ENCODE data around the gene DCDC2C. TPM values are rescaled to one million over a fixed set of nuclear protein-coding genes. Genes with fewer than 3 reads are reported as not detected.
A peak's percentile ranks its signal among the peaks of the same experiment; 100 is the strongest.

Gene DCDC2C
- polyA plus RNA-seq, 4 donors = 0.32 to 2.6 (median 0.99) TPM

DNA sequence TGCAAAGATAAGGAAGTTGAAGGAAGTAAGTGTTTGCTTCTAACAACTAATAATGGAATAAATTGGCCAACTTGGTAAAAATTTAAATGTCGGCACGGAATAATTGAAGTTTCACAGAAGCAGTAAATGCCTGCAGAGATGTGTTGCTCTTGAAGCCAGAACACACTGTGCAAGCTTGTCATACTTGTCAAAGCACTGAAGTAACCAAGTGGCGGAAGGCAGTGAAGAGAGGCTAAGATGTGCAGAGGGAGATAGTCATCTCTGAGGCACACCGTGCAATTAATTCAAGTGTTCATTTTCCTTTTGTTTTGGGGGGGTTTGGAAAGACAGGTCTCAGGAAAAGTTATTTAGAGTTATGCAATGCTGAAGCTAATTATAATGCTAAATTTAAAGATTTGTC lies 5.2 kb downstream of the DCDC2C start:
- no peak for DNase-seq (ENCODE audit: low read depth in 4 of 4, low spot score in 3 of 4)

- no peak for DNase-seq (ENCODE audit: low read depth in 4 of 4, low spot score in 3 of 4)
Measured at GRCh38 chr2:3709225-3709624, 5.8 kb downstream of the DCDC2C start.

DNA sequence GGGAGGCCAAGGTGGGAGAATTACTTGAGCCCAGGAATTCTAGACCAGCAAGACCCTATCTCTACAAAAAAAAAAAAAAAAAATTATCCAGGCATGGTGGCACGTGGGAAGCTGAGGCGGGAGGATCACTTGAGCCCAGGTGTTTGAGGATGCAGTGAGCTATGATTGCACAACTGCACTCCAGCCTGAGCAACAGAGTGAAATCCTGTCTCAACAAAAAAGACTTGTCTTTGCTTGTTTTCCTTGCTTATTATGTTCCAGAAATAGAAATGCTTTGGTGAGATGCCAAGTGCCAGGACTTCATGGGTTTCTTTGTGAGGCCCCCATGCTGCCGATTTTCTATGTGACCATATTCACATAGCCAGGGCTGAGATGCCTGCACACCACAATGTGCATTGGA lies 9.0 kb downstream of the DCDC2C start:
- no peak for DNase-seq (ENCODE audit: low read depth in 4 of 4, low spot score in 3 of 4)

DNA sequence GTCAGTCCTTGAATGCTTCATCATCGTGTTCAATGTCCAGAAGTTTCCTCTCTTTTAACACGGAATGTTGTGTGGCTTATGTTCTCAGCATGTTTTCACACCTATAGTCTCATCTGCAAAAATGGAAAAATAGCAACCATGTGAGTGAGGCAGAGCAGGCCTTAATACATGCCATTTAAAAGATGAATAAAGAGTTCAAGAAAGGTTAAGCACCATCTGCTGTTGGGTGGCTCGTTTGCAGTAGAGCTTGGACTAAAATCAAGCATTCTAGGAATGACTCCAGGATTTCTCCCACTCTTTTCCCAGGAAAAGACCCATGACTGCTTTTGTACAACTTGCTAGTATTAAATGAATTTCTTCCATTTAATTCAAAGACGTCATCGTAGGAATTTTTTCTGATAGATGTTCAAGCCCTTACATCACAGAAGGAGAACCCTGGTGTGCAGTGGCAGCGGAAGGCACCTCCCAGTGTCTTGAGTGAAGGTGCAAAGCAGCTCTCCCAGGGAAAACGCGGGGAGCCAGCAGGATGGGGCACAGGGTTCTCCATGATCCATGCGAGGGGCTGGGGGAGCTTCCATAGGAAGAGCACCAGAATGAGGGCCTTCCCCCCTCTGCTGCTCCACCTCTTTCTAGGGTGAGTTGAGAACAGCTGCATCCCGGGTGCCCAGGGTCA lies 9.6 kb downstream of the DCDC2C start:
- DNase-seq (ENCODE audit: low read depth in 4 of 4, low spot score in 3 of 4) = no peak

GRCh38 chr2:3718679-3719078 lies 15.3 kb downstream of the DCDC2C start:
- no peak for DNase-seq (ENCODE audit: low read depth in 4 of 4, low spot score in 3 of 4)

- DNase-seq (ENCODE audit: low read depth in 4 of 4, low spot score in 3 of 4) = no peak
Measured at GRCh38 chr2:3725002-3725401, 21.6 kb downstream of the DCDC2C start.

GRCh38 chr2:3725458-3726250 lies 22.3 kb downstream of the DCDC2C start:
- DNase-seq (ENCODE audit: low read depth in 4 of 4, low spot score in 3 of 4) = no peak

DNA sequence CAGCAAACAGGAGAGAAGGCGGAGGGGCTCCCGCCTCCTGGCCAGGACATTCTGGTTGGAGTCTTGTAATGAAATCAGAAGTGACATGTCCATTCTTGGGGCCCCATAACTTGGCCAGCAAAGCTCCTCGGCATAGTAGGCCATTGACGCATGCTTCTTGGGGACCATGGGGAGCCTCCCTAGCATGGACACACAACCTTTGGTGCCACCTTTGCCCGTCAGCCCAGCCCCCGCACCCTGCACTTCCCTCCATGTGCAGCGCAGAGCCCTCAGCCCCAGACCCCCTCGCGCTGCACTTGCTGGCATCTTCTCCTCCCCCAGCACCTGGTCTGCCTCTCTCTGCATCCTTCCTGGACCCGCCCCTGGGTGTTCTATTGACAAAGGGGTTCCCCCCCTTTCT lies 23.1 kb downstream of the DCDC2C start:
- DNase-seq (ENCODE audit: low read depth in 4 of 4, low spot score in 3 of 4) = no peak

- DNase-seq (ENCODE audit: low read depth in 4 of 4, low spot score in 3 of 4) = no peak
Measured at GRCh38 chr2:3727397-3728045, 24.1 kb downstream of the DCDC2C start.

DNA sequence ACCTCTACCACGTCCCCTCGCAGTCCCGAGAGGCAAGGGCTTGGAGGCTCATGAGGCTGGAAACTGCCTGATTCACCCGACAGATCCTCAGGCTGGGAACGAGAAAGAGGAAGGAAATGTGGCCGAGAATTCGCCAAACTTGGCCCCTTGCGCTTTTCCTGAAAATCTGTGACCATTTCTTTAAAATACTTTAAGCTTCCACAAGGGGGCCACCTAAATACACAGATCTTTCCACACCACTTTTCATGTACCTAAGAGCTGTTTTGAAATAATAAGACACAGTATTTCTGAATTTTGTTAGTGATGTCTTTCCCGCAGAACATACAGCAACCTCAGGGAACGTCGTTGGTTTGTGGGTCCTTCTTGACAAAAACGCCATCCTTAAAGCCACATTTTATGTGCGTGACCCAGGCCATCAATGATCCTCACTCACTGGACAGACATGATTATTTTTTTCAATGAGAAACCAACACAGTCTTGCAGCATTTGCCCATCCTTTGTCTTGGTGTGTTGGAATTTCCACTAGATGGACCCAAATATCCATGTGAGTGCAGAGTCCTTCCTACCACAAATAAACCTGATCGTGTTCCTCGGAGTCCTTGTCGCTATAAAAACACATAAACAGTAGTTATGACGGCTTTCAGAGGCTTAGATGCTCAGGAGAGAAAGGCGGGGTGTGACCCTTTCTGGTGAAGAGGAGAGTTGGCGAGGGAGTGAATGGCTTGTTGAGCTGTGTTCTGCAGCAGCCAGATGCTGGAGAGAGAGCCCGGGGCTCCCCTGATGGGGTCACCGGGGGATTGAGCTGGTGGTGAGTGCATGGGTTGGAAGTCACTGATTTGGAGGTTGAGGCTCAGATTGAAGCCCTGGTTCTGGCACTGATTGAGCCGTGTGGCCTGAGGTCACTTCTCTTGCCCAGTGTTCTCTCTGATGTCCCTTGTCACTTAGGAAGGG lies 25.0 kb downstream of the DCDC2C start:
- peak in 3 of 4 donors; percentile 34 to 66 (median 58) for DNase-seq (ENCODE audit: low read depth in 4 of 4, low spot score in 3 of 4)

DNA sequence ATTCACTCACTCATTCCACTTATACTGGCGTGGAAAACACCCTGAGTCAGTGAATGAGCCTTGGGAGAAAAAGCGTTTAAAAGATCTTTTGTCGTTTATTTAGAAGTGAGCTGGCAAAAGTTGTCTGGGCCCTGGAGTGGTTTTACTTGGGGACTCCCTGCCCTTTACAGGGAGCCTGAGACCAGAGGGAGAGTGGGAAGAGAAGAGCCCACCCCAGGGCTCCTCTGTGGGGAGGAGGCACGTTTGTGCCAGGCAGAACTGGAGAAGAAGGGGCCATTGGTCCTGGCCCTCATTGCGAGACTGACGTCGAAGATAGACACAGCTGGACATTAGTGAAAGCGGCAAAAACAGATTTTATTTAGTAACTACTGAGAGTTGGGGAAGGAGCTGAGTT lies 25.7 kb downstream of the DCDC2C start:
- DNase-seq (ENCODE audit: low read depth in 4 of 4, low spot score in 3 of 4) = no peak

DNA sequence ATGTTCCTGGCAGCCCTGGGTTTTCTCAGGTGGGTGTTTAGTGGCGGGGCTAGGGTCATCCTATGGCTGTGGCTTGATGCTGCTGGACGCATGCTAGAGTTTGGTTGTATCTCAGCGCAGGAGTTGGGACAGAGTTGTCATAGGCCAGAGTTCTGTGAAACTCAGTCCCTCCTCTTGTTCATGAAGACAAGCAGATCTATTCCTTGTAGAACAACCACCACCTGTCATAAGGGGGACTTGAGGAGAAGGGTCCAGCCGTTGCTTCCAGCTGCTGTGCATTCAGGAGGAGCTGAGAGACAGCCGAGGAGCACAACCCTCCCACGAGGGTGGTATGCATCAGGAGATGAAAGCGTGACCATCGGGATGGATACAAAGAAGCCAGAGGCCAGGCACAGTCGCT lies 26.4 kb downstream of the DCDC2C start:
- no peak for DNase-seq (ENCODE audit: low read depth in 4 of 4, low spot score in 3 of 4)

GRCh38 chr2:3730646-3731045 lies 27.3 kb downstream of the DCDC2C start:
- DNase-seq (ENCODE audit: low read depth in 4 of 4, low spot score in 3 of 4) = no peak

DNA sequence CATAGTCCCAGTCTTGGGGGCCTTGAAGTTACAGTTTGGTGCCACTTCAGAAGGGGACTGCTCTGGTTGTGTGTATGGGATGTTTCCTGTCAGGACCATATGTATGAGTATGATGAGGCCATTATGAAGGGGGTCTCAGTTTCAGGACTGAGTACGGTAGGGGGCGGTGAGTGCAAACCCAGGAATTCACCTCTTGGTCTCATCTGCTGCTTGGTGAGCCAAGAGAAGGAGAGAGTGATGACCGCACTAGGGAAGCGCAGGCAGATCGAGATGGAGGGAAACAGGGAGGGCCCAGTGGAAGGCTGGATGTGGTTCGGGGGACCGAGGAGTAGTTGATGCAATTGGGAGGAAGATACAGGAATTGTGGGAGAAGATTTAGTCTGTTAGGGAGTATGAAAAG lies 28.5 kb downstream of the DCDC2C start:
- DNase-seq (ENCODE audit: low read depth in 4 of 4, low spot score in 3 of 4) = no peak

- no peak for DNase-seq (ENCODE audit: low read depth in 4 of 4, low spot score in 3 of 4)
Measured at GRCh38 chr2:3736112-3736511, 32.7 kb downstream of the DCDC2C start.

- no peak for DNase-seq (ENCODE audit: low read depth in 4 of 4, low spot score in 3 of 4)
Measured at GRCh38 chr2:3737128-3737527, 33.8 kb downstream of the DCDC2C start.

- DNase-seq (ENCODE audit: low read depth in 4 of 4, low spot score in 3 of 4) = no peak
Measured at GRCh38 chr2:3738454-3738853, 35.1 kb downstream of the DCDC2C start.

- no peak for DNase-seq (ENCODE audit: low read depth in 4 of 4, low spot score in 3 of 4)
Measured at GRCh38 chr2:3739313-3739712, 35.9 kb downstream of the DCDC2C start.

GRCh38 chr2:3741396-3741795 lies 38.0 kb downstream of the DCDC2C start:
- no peak for DNase-seq (ENCODE audit: low read depth in 4 of 4, low spot score in 3 of 4)

DNA sequence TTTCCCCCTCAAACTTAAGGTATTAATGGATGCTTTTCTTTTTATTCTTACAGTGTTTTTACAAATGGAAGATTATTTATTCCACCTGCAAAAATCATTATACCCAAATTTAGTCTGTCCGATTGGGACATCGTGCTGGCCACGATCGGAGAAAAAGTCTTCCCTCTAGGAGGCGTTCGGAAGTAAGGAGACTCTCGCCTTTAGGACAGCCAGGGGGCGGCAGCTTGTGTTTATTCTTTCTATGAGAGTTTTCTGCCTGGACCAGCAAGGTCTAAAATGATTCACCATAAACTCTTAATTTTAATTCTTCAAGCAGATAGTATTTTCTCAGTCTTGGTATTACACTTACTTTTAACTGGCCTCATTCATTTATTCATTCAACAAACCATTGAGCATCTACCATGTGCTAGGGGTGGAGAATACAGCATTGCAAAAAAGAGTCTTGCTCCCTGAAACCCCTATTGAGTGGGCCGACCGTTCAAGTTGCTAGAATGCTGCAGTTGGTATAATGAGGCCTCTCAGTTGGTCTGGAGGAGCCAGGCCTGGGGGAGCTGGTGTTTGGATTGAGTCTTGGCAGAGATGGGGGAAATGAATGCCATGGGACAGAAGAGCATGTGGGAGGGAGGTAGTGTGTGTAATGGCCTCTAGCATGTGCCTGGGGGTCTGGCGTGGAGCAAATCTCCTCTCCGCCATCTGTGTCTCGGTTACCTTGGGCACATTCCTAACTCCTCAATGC lies 38.7 kb downstream of the DCDC2C start:
- DNase-seq (ENCODE audit: low read depth in 4 of 4, low spot score in 3 of 4) = no peak

Measured in left renal pelvis (tissue), 4 donors.